AG09319 (cell line): Measurements from ENCODE around the gene PIM2.

Source experiments
- DNase-seq: peaks from one replicate; pipeline ENCODE4 v3.0.0-alpha.2; 2010; ENCODE audit warnings: low read depth; ENCODE audit errors: extremely low read depth
- TF ChIP-seq, protein P1 (sequence below): IDR thresholded peaks from 2 replicates; pipeline ENCODE4 v1.5.1; 2011; ENCODE audit warnings: low read depth, mild to moderate bottlenecking, inconsistent platforms, low read length, moderate library complexity

Gene PIM2

DNA sequence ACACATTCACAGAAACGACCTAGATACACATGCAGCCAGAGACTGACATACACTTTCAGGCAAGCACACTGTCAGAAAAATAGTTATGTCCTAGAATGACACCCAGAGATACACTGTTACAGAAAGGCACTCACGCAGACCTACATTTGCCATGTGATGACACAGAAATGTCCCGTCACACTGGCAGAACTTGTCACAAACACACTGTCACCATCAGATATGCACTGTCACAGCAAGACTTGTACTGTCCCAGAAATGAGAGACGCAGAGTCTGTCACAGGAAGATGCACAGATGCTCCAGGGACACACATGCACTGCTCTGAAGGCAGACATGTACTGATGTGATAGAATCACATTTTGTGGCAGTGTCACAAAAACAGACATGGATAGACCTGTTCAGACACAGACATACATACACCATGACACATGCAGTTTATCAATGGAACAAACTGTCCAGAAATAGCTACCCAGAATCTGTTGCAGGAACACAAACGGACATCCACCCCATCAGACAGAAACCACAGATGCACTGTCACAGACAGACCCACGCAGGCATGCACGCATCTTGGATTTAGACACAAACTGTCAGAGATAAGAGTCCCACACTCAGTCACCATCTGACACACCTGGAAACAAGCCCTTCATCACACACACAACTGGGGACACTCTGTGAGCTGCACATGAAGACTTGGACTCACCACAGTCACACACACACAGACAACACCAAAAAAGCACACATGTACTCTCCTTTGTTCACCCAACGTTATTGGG, 1.3 kb upstream of the PIM2 start:
- DNase-seq: no peak
- TF ChIP-seq, protein P1, sequence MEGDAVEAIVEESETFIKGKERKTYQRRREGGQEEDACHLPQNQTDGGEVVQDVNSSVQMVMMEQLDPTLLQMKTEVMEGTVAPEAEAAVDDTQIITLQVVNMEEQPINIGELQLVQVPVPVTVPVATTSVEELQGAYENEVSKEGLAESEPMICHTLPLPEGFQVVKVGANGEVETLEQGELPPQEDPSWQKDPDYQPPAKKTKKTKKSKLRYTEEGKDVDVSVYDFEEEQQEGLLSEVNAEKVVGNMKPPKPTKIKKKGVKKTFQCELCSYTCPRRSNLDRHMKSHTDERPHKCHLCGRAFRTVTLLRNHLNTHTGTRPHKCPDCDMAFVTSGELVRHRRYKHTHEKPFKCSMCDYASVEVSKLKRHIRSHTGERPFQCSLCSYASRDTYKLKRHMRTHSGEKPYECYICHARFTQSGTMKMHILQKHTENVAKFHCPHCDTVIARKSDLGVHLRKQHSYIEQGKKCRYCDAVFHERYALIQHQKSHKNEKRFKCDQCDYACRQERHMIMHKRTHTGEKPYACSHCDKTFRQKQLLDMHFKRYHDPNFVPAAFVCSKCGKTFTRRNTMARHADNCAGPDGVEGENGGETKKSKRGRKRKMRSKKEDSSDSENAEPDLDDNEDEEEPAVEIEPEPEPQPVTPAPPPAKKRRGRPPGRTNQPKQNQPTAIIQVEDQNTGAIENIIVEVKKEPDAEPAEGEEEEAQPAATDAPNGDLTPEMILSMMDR: no peak

DNA sequence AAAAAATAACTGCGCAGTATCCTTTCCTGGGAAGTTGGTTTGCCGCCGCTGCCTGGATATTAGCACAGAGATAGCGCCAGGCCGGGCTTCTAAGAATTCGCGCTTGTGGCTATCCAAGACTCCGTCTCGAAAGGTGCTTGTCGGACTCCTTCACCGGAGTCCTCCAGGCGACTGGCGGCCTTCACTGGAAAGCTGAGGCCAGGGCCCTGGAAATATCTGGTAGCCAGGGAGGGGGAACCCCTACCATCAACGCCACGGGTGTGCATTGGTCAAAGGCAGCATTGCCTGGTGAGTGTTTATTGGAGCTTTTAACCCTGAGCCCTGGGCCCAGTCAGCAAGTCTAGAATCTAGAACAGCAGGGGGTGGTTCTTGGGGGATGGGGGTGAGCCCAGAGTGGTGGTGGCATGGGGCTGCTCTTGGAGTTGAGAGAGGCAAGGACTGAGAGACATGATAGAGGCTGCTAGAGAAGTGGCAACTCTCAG, 577 bp upstream of the PIM2 start:
- no peak for DNase-seq
- TF ChIP-seq, protein P1: no peak

DNA sequence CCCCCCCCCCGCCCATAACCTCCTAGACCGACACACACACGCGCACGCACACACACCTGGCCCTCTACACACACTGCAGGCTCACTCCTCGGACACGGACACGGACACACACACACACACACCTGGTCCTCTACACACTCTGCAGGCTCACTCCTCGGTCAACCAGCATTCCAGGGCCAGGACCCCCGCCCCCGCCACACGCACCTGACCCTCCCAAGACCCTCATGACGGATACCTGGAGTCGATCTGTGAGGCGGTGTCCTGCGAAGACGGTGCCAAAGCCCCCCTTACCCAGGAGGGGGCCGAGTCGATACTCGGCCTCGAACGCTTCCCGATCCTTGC, 552 bp downstream of the PIM2 start:
- TF ChIP-seq, protein P1: no peak
- no peak for DNase-seq

DNA sequence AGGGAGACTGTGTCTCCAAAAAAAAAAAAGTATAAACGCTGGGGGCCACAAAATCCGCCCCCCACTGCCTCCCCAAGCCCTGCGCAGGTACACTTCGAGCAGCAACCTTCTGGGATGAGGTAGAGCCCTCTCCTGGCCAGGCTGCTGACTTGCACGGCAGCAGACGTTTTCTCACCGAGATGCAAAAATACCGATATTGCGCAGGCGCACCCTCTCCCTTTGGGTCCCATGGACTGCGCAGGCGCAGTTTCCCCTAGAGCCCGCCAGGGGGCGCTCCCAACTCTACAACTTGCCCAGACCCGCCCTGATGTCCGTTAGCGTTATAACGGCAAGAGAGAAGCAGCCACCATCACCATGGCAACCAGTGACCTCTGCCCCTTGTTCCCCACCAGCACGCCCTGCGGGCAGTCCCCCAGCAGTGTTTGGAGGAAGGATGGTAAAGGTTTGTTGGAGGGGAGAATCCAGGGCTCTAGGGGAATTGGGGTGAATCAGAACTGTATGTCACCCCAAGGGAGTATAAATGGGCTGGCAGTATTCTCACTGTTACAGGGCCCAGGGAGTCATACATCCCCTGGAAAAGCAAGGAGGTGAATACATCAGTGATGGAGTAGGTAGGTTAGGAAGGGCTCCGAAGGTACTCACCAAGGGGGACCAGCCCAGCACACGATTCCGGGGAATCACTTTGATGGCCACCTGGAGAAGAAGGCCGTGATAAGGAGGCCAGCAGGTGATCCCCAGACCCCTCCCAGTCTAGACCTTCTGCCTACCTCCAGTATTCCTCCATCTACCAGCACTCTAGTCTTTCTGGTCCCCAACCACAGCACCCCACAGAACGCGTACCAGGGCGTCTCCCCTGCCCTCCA, 1.5 kb downstream of the PIM2 start:
- TF ChIP-seq, protein P1: peak; percentile 84
- DNase-seq: peak; percentile 65

DNA sequence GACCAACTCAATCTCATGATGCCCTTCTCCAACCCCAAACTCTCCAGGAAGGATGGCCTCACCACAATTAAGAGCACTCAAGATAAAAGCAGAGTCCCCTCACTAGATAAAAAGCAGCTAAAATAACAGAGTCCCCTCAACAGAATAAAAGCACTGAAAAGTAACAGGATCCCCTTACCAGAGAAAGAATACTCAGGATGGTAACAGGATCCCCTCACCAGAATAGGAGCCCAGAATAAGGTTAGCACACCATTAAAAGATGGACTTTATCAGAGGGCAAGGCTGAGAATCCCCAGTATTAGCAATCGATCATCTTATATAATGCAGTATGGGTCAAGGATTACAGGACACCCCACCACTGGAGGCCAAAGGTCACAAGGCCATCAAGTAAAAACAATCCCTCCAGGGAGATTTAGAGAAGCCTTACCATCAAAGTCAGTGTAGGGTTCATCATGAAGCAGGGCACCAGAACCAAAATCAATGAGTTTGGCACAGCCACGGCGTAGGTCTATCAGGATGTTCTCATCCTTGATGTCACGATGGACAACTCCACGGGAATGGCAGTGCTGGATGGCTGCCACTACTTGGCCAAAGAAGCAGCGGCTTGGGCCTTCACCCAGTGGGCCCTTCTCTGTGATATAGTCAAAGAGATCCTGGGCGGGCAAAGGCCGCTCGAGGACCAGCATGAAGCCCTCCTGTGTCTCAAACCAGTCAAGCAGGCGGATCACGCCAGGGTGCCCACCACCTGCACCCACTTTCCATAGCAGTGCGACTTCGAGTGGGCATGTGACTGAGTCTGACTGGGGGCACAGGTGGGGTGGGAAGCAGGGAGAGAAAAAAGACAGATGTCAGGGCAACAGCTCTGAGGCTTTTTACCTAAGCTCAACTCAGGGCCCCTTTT, 4.0 kb downstream of the PIM2 start:
- no peak for DNase-seq
- TF ChIP-seq, protein P1: no peak

DNA sequence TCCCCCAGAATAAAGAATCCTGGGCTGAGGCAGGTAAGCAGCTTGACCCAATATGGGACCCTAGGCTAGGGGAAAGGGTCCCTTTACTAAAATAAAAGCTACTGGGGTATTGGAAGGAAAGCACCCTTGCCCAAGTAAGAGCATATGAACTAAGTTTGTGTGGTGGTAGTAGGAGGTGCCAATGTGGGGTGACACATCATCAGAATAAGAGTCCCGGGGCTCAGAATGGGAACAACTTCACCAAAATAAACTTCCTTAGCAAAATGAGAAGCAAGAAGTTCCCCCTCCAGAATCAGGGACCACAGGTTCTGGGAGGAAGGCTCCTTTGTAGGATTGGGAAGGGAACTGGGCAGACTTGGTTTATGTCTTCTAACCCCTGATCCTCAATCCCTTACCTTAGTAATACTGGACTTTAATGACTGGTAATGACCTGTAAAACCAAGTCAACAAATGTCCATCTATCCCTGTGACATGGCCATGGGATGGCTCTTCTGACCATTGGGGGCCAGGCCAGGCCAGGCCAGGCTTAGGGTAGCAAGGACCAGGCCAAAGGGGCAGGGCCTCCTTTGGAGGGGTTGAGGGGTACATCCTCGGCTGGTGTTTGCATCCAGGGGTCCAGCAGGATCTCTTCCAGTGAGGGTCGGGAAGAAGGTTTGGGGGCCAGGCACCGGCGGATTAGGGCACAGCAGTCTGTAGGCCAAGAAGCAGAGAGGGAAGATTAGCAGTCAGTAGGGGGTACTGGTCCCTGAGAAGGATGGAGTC, 5.0 kb downstream of the PIM2 start:
- DNase-seq: no peak
- TF ChIP-seq, protein P1: no peak
